NCI-H2227 (cell line): ENCODE measurements around the gene KRT36.

Experiments
- DNase-seq: peaks from one replicate; lab custom pipeline; 2025; ENCODE audit not compliant: unreplicated experiment; lab: John Stamatoyannopoulos, UW

Gene KRT36

DNA sequence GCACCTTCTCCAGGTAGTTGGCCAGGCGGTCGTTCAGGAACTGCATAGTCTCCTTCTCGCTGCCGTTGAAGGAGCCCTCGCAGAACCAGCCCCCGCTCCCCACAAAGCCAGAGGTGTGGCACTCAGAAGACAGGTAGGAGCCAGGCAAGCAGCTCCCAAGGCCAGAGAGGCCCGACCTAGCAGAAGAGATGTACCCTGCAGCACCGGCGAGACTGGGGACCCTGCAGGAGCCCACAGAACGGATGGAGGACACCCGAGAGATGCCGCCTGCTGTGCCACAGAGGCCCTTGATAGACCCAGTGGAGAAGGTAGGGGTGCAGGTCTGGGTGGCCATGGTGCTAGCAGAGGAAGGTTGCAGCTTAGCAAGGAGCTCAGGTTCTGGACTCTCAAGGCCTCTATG, at the start of gene KRT36:
KRT36 (minus strand) TSS at position 380 of the 400 bp plus-strand sequence; CDS start at position 334, 46 bp downstream.
- DNase-seq = no peak

DNA sequence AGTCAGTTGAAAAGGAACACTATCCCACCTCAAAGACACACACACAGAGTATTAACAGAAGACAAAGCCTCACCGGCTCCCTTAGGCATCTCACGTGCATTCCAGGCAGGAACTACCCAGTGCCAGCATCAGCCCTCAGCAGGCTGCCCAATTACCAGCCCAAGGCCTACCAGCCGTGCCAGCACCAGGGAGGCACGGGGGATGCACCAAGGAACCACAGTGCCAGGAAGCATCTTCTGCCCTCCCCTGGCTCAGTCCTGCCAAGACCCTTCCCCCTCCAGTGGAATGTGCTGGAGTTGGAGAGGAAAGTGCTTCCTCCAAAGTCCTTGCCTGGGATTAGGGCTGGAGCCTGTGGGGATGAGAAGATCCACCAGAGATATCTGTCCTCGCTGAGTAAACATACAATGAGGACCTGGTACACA, 49.4 kb upstream of the KRT36 start:
- no peak for DNase-seq

DNA sequence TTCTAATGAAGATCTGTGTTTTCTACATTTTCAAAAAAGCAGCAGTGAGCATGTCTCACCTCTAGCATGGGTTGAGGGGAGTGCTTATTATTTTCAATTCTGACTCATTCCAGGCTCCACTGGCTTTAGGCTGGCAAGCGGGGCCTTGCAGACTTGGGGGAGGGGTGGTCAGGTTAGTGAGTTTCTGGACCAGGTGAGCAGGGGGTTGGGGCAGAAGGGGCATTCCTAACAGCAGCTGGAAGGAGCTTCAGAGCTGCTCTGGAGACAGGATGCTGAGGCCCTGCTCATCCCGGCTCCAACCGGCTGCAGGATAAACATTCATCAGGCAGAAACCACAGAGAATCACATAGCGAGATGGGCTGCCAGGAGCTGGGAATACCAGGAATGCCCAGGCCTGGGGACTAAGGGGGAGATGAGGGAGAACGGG, 48.9 kb upstream of the KRT36 start:
- DNase-seq = no peak

DNA sequence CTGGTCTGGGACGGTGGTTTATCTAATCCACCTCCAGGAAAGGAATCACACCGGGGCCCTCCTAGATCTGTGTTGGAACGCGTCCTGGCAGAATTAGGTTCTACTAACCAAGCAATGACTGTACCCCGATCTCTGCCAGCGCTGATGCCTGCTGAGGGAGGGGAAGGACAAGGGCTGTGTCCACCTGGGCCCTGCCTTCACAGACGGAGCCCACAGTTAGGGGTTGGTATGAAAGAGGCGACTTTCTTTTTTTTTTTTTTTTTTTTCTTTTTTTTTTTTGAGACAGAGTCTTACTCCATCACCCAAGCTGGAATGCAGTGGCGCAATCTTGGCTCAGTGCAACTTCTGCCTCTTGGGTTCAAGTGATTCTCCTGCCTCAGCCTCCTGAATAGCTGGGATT, 48.3 kb upstream of the KRT36 start:
- DNase-seq = no peak

DNA sequence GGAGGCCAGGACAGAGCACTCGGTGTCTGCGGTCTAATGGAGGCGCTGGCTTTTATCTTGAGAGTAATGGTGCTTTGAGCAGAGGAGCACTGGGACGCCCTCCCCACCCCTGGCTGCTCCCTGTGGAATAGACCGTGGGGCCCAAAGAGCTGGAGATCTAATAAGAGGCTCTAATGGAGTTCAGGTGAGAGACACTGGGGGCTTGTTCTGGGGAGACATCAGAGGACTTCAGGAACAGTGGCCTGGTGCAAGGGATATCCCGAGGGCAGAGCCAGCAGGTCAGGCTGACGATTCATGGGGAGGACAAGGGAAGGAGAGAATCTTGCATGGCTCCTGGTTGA, 47.9 kb upstream of the KRT36 start:
- no peak for DNase-seq

DNA sequence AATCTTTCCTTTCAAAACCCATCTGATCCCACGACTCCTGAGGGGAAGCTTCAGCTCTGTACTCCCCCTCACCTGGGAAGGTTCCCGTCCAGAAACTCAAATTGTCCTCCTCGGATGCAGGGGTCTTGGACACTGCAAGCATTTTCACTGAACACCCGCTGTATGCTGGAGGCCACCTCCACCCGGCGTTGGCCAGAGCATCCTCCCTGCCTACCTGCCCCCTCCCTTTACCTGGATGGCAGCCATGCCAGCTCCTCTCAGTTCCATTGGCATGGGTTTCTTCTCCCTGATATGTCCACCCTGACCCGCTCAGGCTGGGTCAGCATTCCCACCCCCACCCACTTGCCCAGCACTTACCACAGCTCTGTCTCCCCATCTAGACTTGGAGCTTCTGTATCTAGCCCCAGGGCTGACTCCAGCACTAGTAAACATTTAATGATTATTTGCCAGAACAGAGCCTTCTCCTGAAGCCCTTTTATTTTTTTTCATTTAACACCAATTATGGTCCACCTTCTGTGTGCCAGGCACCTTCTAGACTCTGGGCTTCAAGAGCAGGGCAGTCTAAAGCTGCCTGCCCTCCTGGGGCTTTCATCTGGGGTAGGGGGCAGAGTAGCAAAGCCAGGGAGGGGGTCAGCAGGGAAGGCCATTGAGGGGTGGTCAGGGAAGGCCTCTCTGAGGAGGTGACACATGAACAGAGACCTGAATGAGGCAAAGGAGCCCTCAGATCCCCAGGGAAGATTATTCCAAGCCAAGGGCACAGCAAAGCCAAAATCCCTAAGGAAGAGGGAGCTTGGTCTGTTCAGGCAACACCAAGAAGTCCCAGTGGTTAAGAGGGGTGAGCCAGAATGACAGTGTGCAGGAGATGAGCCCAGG, 47.3 kb upstream of the KRT36 start:
- no peak for DNase-seq

DNA sequence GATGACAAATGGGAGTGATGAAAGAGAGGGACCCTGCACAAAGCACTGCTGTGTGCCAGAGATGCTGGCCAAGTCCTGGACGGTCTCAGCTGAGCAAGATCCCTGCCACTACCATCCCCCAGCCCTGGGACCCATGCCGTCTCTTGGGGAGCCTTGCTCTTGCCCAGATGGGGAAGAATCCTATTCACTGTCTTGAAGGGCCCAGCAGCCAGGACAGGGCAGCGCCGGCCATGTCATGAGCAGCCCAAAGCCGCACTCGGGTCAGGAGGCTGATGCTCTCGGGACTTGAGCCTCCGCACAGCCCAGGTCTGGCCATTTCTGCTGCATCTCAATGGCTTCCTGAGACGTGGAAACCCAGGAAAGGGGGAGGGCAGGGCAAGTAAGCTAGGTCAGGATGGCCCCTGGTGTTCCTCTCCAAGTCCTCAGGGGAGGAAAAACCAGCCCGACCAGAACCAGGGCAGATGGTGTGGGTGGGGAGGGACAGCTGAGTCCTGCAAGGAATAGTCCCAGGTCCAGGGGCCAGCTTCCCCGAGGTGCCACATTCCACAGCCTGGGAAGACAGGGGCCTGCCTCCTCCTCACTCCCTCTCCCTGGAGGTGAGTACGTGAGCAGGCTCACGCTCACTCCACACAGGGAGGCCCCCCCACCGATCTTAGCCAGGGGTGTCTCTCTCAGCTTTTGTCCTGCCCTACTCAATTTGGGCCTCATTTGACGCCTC, 46.2 kb upstream of the KRT36 start:
- DNase-seq = no peak

DNA sequence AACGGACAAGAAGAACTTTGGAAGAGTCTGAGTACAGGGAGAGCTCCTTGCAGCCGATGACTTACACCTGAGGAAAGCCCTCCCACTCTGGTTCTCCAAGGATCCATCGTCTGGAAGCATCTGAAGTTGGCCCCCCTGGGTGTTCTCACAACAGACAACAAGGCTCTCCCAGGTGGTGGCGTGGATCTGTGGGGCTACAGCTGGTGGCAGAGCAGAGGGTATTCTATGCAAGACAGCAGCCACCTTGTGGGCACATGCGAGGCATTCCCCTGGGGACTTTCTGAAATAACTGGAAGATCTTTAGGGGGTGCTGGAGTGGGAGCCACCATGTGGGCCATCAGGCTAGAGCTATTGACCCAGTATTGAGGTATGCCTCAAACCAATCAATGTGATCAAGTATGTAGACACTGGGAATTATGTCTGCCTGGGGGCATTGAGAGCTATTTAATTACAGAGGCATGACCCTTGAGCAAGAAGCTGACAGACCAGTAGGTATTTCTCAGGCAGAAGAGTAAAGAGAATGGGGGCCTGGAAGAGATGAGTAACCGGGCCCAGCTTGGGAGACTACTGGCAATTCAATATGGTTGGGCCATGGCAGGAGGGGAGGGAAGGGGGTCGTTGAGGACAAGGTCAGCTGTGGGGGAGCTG, 45.3 kb upstream of the KRT36 start:
- DNase-seq = no peak

DNA sequence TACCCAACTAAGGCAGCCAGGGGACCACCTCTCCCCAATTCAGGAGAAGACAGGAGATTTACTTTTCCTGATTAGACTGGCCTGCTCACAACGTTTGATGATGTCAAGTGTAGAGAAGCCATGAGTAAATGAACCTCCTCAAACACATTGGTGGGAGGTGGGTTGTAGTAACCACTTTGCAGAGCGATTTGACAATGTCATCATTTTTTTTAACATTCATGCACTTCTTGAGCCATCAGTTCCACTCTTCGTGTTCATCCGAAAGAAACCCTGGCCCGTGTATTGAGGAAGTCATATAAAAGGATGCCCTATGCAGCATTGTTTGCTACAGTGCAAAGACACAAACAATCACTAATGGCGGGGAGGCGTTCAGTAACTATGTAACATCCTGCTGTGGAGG, 43.9 kb upstream of the KRT36 start:
- DNase-seq = no peak

DNA sequence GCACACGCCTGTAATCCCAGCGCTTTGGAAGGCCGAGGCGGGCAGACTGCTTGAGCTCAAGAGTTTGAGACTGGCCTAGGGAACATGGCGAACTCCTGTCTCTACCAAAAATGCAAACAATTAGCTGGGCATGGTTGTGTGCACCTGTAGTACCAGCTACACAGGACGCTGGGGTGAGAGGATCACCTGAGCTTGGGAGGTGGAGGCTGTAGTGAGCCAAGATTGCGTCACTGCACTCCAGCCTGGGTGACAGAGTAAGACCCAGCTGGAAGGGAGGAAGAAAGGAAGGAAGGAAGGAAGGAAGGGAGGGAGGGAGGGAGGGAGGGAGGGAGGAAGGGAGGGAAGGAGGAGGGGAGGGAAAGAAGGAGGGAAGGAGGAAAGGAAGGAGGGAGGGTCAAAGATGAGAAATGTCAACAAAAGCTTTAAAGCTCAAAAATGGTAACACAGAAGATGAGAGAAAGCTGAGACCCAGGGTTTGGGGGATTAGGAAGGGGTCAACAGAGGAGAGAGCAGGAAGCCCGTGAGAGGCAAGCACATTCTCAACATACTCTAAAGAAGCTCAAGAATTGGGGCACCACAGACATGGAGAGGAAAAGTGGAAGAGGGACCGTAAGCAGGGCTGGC, 43.3 kb upstream of the KRT36 start:
- no peak for DNase-seq

DNA sequence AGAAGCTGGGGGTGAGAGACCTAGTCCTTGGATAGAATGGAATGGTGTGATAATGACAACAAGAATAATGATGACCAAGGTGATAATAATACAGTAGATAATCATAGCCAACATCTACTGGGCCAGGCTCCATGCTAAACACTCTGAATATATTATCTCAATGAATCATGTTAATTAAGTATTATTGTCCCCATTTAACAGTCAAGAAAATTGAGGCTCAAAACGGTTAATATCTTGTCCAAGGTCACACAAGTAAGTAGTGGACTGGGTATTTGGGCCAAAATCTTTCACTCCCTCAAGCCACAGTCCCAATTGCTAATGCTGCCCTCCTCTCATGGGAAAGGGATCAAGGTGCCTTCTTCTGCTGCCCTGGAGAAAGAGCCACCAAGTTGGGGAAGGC, 42.3 kb upstream of the KRT36 start:
- DNase-seq = no peak

DNA sequence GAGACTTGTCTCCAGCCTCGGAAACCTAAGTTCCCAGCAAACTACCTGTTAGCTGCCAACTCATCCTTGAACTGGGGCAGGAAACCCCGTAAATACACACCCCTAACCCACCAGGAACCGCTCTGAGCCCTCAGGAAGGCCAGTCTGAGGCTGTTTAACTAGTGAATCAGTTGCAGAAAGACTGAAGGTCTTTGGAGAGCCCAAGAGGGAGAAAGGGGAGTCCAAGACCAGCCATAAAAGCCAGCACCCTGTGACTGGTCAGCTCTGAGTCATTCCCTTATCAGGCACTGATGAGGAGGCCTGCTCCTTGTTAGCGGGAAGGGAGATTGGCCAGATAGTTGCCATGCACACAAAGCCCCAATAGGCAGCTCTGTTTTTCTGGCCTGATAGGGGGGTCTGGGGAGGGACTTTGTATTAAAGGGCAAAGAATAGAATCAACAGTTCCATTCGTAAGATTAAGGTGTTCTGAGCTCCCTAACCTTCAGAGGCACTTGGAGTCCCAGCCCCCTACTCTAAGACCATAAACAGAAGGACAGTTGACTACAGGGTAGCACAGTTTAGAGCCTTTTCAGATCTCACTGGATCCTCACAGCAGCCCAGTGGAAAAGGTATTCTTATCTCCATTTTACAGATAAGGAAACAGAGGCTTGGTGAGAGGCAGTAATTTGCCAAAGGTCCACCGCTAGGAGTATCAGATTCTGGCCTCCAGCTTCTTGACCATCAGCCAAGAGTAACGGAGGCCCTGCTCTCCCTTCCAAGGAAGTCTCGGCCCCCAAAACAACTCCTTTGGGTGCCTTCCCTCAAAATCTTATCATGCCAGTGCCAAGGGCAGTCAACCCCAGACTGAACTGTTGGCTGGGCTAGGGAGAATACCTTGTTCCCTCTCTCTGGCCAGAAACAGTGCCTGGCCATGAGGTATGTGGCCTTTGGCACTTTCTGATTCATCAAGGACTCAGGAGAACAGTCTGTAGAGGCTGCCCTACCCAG, 40.6 kb upstream of the KRT36 start:
- DNase-seq = no peak

DNA sequence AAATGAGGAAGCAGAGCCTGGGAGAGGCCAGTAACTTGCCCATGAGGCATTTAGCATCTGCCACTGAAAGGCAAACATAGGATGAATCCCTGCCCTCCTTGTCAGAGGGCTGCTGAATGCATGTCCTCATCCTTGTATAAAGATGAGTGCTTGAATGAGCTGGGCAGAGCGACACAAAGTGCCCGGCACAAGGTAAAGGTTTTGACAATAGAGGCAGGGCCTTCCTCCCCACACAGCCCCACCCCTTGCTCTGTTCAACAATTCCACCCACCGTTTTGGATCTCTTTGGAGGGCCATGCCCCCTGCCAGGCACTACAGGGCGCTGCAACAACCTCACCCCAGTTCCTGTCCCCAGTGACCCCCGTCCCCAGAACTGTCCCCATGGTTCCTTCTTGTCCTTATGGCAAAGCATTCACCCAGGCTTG, 39.8 kb upstream of the KRT36 start:
- no peak for DNase-seq

DNA sequence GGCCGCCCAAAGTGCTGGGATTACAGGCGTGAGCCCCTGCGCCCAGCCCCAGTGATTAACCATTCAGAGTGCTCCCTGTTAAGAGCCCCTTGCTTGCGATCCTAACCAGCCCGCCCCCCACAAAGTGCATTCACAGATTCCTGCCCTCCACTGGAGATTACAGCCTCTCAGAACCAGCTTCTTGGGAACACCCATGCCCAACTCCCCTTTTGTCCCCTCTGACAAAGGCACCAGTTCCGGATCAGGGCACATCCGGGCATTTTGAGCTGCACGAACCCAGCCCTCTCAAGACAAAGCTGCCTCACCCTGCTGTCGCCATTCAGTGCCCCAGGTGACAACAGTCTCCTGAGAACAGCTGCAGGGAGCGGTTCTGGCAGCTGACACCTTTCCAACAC, 39.2 kb upstream of the KRT36 start:
- DNase-seq = no peak

DNA sequence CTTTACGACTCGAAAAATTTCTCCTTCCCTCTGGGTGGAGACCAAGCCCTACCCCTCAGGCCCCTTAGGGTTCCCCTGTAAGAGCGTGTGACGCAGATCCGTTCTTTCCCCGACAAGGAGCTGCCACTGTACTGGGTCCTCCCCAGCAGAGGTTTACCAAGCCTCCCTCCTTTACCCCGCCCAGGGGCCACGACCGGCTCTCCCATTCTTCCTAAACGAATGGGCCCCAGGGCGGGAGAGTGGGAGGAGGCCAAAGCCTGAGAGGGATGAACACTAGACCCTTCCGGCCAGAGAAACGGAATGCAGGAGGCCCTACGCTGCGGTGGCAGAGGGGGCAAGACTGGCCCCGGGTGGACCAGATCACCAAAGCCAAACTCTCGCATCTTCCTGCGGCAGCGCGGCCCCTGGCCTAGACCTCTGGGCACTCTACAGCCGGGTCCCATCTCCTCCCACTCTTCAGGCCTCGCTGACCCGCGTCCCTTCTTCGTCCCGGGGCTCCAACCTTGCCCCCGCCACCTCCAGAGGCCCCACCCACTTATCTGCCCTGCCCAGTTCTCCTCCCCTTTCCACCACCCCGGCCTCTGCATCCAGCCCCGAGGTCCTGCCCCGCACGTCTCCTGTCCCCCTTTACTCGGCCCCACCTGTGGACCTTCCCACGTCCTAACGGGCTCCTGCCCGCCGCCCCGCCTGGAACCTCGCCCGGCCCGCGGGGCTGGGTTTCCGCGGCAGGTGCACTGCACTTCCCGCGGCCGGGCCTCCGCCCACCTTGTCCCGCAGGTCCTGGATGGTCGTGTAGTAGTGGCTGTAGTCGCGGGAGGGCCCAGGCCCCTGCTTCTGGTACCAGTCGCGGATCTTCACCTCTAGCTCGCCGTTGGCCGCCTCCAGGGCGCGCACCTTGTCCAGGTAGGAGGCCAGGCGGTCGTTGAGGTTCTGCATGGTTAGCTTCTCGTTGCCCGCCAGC, 37.6 kb upstream of the KRT36 start:
- no peak for DNase-seq

DNA sequence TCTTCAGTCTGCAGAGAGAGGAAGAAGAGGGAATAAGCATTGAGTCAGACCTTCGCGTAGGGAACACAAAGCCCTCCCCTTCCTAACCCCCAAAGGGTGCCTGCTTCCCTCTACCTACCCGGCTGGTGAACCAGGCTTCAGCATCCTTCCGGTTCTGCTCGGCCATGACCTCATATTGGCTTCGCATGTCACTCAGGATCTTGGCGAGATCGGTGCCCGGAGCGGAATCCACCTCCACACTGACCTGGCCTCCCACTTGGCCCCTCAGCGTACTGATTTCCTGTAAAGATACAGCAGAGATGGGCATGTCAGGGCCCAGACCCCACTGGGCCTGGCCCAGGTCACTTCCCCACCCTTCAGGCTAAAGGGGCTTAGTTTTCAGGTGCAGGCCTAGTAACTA, 34.6 kb upstream of the KRT36 start:
- no peak for DNase-seq

DNA sequence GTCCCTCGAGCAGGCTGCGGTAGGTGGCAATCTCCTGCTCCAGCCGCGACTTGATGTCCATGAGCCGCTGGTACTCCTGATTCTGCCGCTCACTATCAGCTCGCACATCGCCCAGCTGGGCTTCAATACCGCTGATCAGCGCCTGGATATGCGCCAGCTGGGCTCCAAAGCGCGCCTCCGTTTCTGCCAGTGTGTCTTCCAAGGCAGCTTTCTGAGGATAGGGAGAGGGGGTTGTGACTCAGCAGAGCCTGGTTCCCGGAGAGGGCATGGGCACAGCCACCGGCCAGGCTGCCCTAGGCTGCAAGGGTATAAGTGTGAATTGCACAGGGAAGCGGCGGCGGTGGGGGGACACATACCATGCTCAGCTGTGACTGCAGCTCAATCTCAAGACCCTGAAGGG, 34.1 kb upstream of the KRT36 start:
- no peak for DNase-seq

DNA sequence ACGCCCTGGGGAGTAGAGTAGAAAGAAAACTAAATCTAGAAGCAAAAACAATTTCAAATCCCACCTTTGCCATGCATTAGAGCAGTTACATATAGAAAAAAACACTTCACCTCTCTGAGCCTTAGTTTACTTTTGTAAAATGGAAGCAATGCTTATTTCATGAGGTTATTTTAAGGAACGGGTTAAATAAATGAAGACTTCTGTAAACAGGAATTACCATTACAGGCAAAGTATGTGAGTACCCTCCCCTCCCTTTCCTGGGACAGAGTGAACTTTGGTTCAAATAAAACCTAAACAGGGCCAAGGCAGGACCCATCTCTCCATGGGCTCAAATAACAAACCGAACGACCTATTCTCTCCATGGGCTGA, 33.5 kb upstream of the KRT36 start:
- no peak for DNase-seq
